Endodermal cell (in vitro differentiated cells): Measurements from ENCODE around the gene WASF3. TPM values are rescaled to one million over a fixed set of nuclear protein-coding genes. Genes with fewer than 3 reads are reported as not detected.

Experiments used
- DNase-seq: peaks from one replicate; pipeline ENCODE4 v3.0.0-alpha.2; 2017
- H3K27ac ChIP-seq: 2 replicates; pipeline ENCODE4 v1.5.1; 2013; ENCODE audit warnings: mild to moderate bottlenecking, low read depth, low read length, moderate library complexity
- H3K27me3 ChIP-seq: 2 replicates; pipeline ENCODE4 v1.6.1; 2013; ENCODE audit warnings: mild to moderate bottlenecking, low read length, moderate library complexity; ENCODE audit not compliant: insufficient read depth, control insufficient read depth, poor library complexity, severe bottlenecking
- H3K36me3 ChIP-seq: 2 replicates; pipeline ENCODE4 v1.7.0; 2013; ENCODE audit warnings: mild to moderate bottlenecking, low read length, moderate library complexity; ENCODE audit not compliant: control insufficient read depth, insufficient read depth
- H3K4me1 ChIP-seq: one replicate; pipeline ENCODE4 v1.7.0; 2013; ENCODE audit warnings: low read length; ENCODE audit not compliant: control insufficient read depth, insufficient read depth
- H3K4me3 ChIP-seq: 2 replicates; pipeline ENCODE4 v1.5.1; 2013; ENCODE audit warnings: mild to moderate bottlenecking, low read length, moderate library complexity
- H3K9ac ChIP-seq: 2 replicates; pipeline ENCODE4 v1.6.1; 2013; ENCODE audit warnings: mild to moderate bottlenecking, low read length, moderate library complexity; ENCODE audit not compliant: poor library complexity, severe bottlenecking; ENCODE audit errors: extremely low read depth
- H3K9me3 ChIP-seq: 2 replicates; pipeline ENCODE4 v1.6.1; 2013; ENCODE audit warnings: mild to moderate bottlenecking, low read length, moderate library complexity; ENCODE audit not compliant: control insufficient read depth
- H3K27ac Mint-ChIP-seq: 2 replicates; pipeline ENCODE4 v1.8.0; 2020; ENCODE audit warnings: mixed read lengths
- H3K27me3 Mint-ChIP-seq: 2 replicates; pipeline ENCODE4 v1.8.0; 2021; ENCODE audit warnings: mild to moderate bottlenecking, mixed read lengths; ENCODE audit not compliant: insufficient read depth
- H3K36me3 Mint-ChIP-seq: 2 replicates; pipeline ENCODE4 v1.8.0; 2020; ENCODE audit warnings: low read depth, mixed read lengths
- H3K4me1 Mint-ChIP-seq: 2 replicates; pipeline ENCODE4 v1.8.0; 2020; ENCODE audit warnings: mixed read lengths
- H3K4me3 Mint-ChIP-seq: 2 replicates; pipeline ENCODE4 v1.8.0; 2020; ENCODE audit warnings: mild to moderate bottlenecking, moderate library complexity, mixed read lengths
- H3K9me3 Mint-ChIP-seq: 2 replicates; pipeline ENCODE4 v1.8.0; 2020; ENCODE audit warnings: mild to moderate bottlenecking, mixed read lengths
- WGBS, 2 experiments: methylation state at CpG; one replicate each; pipeline versions ENCODE4 v1.1.5 to v1.1.7; 2013; ENCODE audit warnings: missing lambda C conversion rate in 2 of 2, mixed read lengths in 1 of 2; ENCODE audit not compliant: insufficient coverage in 1 of 2, insufficient read length in 1 of 2; 5-methylcytosine and 5-hydroxymethylcytosine counted together
- total RNA-seq, 2 donors: library from RNA; stranded (reverse); fragmentation: NEBNext Ultra II Directional in 1 of 2; extraction: Animal tissue kit (Norgen Biotek cat#: 25700) in 1 of 2; gene quantifications; 2 replicates in 1 of 2; 3 replicates in 1 of 2; pipeline ENCODE4 v1.2.1, GENCODE V29; 2021
- TF ChIP-seq, protein P1 (sequence below): fragments of 200-600 bp; sonication (generic); conservative IDR thresholded peaks from 2 replicates; pipeline ENCODE4 v1.5.0; 2021; ENCODE audit warnings: antibody characterized with exemption, mild to moderate bottlenecking

Gene WASF3
- total RNA-seq, 2 donors from 2014 or later: 20.5 to 32.6 TPM

DNA sequence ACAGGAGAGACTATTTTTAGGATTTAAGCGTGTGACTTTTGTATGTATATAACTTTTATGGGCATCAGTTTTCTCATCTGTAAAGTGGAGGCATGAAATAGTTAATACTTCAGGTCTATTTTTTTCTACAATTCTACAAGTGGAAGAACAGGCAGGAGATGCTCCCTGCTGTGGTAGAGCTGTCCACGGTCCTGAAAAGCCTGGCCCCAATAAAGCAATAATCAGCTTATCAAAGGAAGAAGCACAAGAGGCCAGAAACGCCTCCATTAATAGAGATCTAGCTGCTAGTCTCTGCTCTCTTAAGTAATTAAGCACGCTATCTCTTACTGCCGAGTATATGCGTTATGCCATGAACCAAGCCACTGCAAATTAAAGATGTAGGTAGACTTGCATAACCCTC lies 28.0 kb upstream of the WASF3 start:
- no peak overlapping the region for H3K9ac ChIP-seq
- TF ChIP-seq, protein P1, sequence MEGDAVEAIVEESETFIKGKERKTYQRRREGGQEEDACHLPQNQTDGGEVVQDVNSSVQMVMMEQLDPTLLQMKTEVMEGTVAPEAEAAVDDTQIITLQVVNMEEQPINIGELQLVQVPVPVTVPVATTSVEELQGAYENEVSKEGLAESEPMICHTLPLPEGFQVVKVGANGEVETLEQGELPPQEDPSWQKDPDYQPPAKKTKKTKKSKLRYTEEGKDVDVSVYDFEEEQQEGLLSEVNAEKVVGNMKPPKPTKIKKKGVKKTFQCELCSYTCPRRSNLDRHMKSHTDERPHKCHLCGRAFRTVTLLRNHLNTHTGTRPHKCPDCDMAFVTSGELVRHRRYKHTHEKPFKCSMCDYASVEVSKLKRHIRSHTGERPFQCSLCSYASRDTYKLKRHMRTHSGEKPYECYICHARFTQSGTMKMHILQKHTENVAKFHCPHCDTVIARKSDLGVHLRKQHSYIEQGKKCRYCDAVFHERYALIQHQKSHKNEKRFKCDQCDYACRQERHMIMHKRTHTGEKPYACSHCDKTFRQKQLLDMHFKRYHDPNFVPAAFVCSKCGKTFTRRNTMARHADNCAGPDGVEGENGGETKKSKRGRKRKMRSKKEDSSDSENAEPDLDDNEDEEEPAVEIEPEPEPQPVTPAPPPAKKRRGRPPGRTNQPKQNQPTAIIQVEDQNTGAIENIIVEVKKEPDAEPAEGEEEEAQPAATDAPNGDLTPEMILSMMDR: no peak
- H3K4me3 Mint-ChIP-seq: no peak overlapping the region
- no peak overlapping the region for H3K4me3 ChIP-seq
- H3K4me1 Mint-ChIP-seq: peaks cover 8% of the 10 kb centered on the region
- no peaks in the 10 kb centered on the region for H3K9me3 Mint-ChIP-seq
- no peaks in the 10 kb centered on the region for H3K4me1 ChIP-seq
- no peaks in the 10 kb centered on the region for H3K27me3 ChIP-seq
- no peak overlapping the region for H3K27ac Mint-ChIP-seq
- H3K27ac ChIP-seq: no peak overlapping the region
- H3K36me3 Mint-ChIP-seq: no peaks in the 10 kb centered on the region
- WGBS, 2 experiments: 44 to 49% methylated on average over 6 of the region's 6 CpGs
- peaks cover 2% of the 10 kb centered on the region for H3K27me3 Mint-ChIP-seq
- no peaks in the 10 kb centered on the region for H3K36me3 ChIP-seq
- no peaks in the 10 kb centered on the region for H3K9me3 ChIP-seq
- DNase-seq: peak; percentile 92

DNA sequence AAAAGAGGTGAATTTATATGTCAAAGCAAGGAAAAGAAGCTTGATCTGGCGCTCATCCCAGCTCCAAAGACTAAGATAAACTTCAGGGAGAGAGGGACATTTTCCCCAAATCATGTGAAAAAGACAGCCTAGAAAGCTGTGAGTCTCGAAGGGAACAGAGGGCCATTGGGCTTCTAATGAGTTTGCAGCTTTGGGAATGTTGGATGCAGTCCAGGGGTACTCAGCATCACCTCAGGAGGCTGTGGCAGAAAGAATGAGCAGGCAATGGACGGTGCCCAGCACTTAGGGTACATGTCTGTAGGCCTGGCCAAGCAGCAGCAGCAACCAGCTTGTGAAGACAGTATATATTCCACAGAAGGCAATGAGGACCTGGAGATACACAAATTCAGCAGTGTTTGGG lies 25.7 kb upstream of the WASF3 start:
- TF ChIP-seq, protein P1: no peak
- Mint-ChIP-seq H3K9me3 (no peaks in the 10 kb centered on the region), H3K27ac (no peak overlapping the region), H3K4me3 (no peak overlapping the region), H3K36me3 (no peaks in the 10 kb centered on the region), H3K4me1 (peaks cover 8% of the 10 kb centered on the region), H3K27me3 (peaks cover 2% of the 10 kb centered on the region)
- no peaks in the 10 kb centered on the region for H3K27me3 ChIP-seq
- no peak for DNase-seq
- H3K36me3 ChIP-seq: no peaks in the 10 kb centered on the region
- no peaks in the 10 kb centered on the region for H3K9me3 ChIP-seq
- 87 to 88% methylated on average over 2 to 3 of the region's 3 CpGs for WGBS, 2 experiments
- H3K9ac ChIP-seq: no peak overlapping the region
- H3K4me1 ChIP-seq: no peaks in the 10 kb centered on the region
- H3K27ac ChIP-seq: no peak overlapping the region
- H3K4me3 ChIP-seq: no peak overlapping the region

DNA sequence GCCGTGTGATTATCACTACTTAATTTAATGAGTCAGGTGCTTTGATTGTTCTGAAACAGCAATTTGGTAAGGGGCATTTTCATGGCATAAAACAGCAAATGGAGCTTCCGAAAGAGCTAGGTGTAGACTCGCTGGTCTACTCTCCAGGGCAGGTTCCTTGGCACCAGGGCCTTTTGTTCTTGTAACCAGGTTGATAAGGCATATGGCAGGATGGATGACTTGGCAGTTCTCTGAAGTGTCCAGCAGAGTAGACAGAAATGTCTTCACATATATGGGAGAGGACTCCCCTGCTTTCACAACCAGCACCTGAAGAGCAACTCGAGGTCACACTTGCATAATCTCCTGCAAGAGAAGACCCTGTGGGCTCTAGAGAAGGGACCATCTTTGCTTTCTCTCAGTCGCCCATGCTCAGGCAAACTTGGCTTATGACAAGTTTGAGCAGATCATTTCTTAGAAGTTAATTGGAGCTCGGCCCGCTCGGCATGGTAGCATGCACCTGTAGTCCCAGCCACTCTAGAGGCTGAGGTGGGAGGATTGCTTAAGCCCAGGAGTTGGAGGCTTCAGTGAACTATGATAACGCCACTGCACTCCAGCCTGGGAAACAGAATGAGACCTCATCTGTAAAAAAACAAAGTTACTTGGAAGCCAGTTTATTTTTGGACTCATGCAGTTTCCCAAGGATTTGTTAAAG lies 23.3 kb upstream of the WASF3 start:
- H3K9me3 ChIP-seq: no peaks in the 10 kb centered on the region
- H3K27ac ChIP-seq: no peak overlapping the region
- no peak overlapping the region for H3K9ac ChIP-seq
- Mint-ChIP-seq H3K4me3 (no peak overlapping the region), H3K27ac (no peak overlapping the region), H3K27me3 (no peaks in the 10 kb centered on the region), H3K9me3 (no peaks in the 10 kb centered on the region), H3K4me1 (peaks cover 2% of the 10 kb centered on the region), H3K36me3 (no peaks in the 10 kb centered on the region)
- H3K4me3 ChIP-seq: no peak overlapping the region
- 93 to 95% methylated on average over 5 to 9 of the region's 9 CpGs for WGBS, 2 experiments
- H3K4me1 ChIP-seq: no peaks in the 10 kb centered on the region
- TF ChIP-seq, protein P1: no peak
- no peak for DNase-seq
- no peaks in the 10 kb centered on the region for H3K36me3 ChIP-seq
- no peaks in the 10 kb centered on the region for H3K27me3 ChIP-seq
